NB4 (cell line): ENCODE results near the gene OR6X1.

Source experiments
- POLR2A ChIP-seq: IDR thresholded peaks from 2 replicates; pipeline ENCODE4 v1.6.1; 2011; ENCODE audit warnings: mild to moderate bottlenecking; ENCODE audit not compliant: insufficient read length; ENCODE audit errors: extremely low read depth
- TF ChIP-seq, protein P1 (sequence below): IDR thresholded peaks from one replicate; pipeline ENCODE4 v1.5.1; 2012; ENCODE audit warnings: low read depth, low read length

DNA sequence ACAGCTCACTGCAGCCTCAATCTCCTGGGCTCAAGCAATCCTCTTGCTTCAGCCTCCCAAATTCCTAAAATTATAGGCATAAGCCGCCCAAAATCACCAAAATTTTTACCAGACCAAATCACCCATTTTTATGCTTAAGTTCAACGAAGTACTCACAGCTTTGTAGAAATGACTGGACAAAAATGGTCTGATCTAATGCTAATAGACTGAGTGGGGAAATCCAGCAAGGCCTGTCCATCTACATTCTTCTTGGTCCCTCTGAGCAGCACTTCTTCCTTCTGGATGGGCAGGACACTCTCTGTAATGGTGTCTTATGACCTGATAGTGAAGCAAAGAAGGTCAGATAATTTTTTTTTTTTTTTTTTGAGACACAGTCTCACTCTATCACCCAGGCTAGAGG is 18.7 kb upstream of the OR6X1 start:
- no peak for TF ChIP-seq POLR2A
- TF ChIP-seq, protein P1, sequence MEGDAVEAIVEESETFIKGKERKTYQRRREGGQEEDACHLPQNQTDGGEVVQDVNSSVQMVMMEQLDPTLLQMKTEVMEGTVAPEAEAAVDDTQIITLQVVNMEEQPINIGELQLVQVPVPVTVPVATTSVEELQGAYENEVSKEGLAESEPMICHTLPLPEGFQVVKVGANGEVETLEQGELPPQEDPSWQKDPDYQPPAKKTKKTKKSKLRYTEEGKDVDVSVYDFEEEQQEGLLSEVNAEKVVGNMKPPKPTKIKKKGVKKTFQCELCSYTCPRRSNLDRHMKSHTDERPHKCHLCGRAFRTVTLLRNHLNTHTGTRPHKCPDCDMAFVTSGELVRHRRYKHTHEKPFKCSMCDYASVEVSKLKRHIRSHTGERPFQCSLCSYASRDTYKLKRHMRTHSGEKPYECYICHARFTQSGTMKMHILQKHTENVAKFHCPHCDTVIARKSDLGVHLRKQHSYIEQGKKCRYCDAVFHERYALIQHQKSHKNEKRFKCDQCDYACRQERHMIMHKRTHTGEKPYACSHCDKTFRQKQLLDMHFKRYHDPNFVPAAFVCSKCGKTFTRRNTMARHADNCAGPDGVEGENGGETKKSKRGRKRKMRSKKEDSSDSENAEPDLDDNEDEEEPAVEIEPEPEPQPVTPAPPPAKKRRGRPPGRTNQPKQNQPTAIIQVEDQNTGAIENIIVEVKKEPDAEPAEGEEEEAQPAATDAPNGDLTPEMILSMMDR: no peak
